Gastroesophageal sphincter (tissue), 4 donors: Measurements from ENCODE around the gene ANAPC4. TPM values are rescaled to one million over a fixed set of nuclear protein-coding genes. Genes with fewer than 3 reads are reported as not detected.

Source experiments
- ATAC-seq: fragments of 150-250 bp; one replicate; pipeline ENCODE4 v1.9.1; 2016; ENCODE audit warnings: mild to moderate bottlenecking, moderate library complexity
- H3K27ac ChIP-seq, 4 donors: fragments of 200-600 bp; sonication (generic) in 3 of 4; 1 replicate in 3 of 4; 2 replicates in 1 of 4; pipeline ENCODE4 v1.5.1; 2016 to 2019
- H3K27me3 ChIP-seq: fragments of 200-600 bp; sonication (generic); one replicate; pipeline ENCODE4 v1.5.1; 2019
- H3K36me3 ChIP-seq, 2 donors: fragments of 200-600 bp; sonication (generic); one replicate each; pipeline ENCODE4 v1.5.1; 2019; ENCODE audit warnings: control low read depth in 1 of 2
- H3K4me1 ChIP-seq, 3 donors: fragments of 200-600 bp; sonication (generic); 1 replicate in 2 of 3; 2 replicates in 1 of 3; pipeline ENCODE4 v1.5.1; 2016 to 2019; ENCODE audit warnings: control low read depth in 2 of 3
- H3K4me3 ChIP-seq, 2 donors: fragments of 200-600 bp; sonication (generic); one replicate each; pipeline ENCODE4 v1.5.1; 2019; ENCODE audit warnings: mild to moderate bottlenecking in 1 of 2, moderate library complexity in 1 of 2
- H3K9me3 ChIP-seq, 3 donors: fragments of 200-600 bp; sonication (generic); one replicate each; pipeline ENCODE4 v1.5.1; 2017 to 2019; ENCODE audit warnings: control low read depth in 2 of 3
- CTCF ChIP-seq, 4 experiments: fragments of 200-600 bp in 2 of 4; fragments of 450-650 bp in 2 of 4; sonication (generic) in 1 of 4; IDR thresholded peaks; one replicate each; pipeline ENCODE4 v1.5.1; 2017 to 2019; ENCODE audit warnings: antibody characterized with exemption in 4 of 4, mild to moderate bottlenecking in 2 of 4, moderate library complexity in 2 of 4
- EP300 ChIP-seq: sonication (generic); formaldehyde crosslinking; IDR thresholded peaks from one replicate; pipeline ENCODE4 v1.6.1; 2017; ENCODE audit warnings: antibody characterized with exemption, mild to moderate bottlenecking
- POLR2A ChIP-seq, 2 donors: fragments of 450-650 bp; IDR thresholded peaks; one replicate each; pipeline ENCODE4 v1.6.1; 2017; ENCODE audit warnings: antibody characterized with exemption in 2 of 2, mild to moderate bottlenecking in 2 of 2, moderate library complexity in 1 of 2
- POLR2AphosphoS5 ChIP-seq: sonication (generic); formaldehyde crosslinking; IDR thresholded peaks from one replicate; pipeline ENCODE4 v1.6.1; 2017; ENCODE audit warnings: antibody characterized with exemption
- WGBS, 2 donors: methylation state at CpG; one replicate each; pipeline ENCODE4 v1.1.5; 2018; ENCODE audit warnings: low coverage in 1 of 2; 5-methylcytosine and 5-hydroxymethylcytosine counted together
- total RNA-seq, 4 donors: library from RNA; depleted of rRNA; stranded (reverse); fragments of >200 nt; gene quantifications; one replicate each; pipeline ENCODE4 v1.1.0, GENCODE V29; 2016

ANAPC4 gene
- total RNA-seq, 4 donors from 2014 or later: 14.7 to 39.7 (median 20.5) TPM

GRCh38 chr4:25397305-25397704, 20.2 kb downstream of the ANAPC4 start:
- WGBS, 2 donors: 86% methylated on average over 3 of the region's 3 CpGs; no CpG with 5 or more reads in 1 of the 2 donors
- Histone ChIP-seq H3K36me3 (peaks cover 5 to 100% of the 10 kb centered on the region in 2 donors), H3K4me1 (no peaks in the 10 kb centered on the region), H3K4me3 (no peak overlapping the region), H3K27me3 (no peaks in the 10 kb centered on the region), H3K27ac (no peak overlapping the region), H3K9me3 (peaks cover 0 to 5% (median 0%) of the 10 kb centered on the region in 3 donors)
- ATAC-seq: no peak
- TF ChIP-seq EP300 (no peak), POLR2AphosphoS5 (no peak), POLR2A (IDR thresholded peaks at IDR 0.05) (no peak)

- H3K27me3 ChIP-seq: no peaks in the 10 kb centered on the region
- H3K36me3 ChIP-seq: peaks cover 5 to 100% of the 10 kb centered on the region in 2 donors
- H3K4me1 ChIP-seq: no peaks in the 10 kb centered on the region
- H3K27ac ChIP-seq: no peak overlapping the region
- TF ChIP-seq POLR2AphosphoS5: no peak
- TF ChIP-seq CTCF (IDR thresholded peaks at IDR 0.05): no peak
- TF ChIP-seq EP300: no peak
- no peak for TF ChIP-seq POLR2A (IDR thresholded peaks at IDR 0.05)
- H3K4me3 ChIP-seq: no peak overlapping the region
- ATAC-seq: no peak
- H3K9me3 ChIP-seq: peaks cover 0 to 5% (median 0%) of the 10 kb centered on the region in 3 donors
- WGBS, 2 donors: 91 to 92% methylated on average over 3 to 4 of the region's 4 CpGs
These were observed 22.4 kb downstream of the ANAPC4 start for GRCh38 chr4:25399510-25399909.

- no peak overlapping the region for H3K4me3 ChIP-seq
- H3K27ac ChIP-seq: no peak overlapping the region
- ATAC-seq: no peak
- TF ChIP-seq POLR2A (IDR thresholded peaks at IDR 0.05) (no peak), CTCF (IDR thresholded peaks at IDR 0.05) (no peak), EP300 (no peak), POLR2AphosphoS5 (no peak)
- 31 to 38% methylated on average over 2 to 3 of the region's 3 CpGs for WGBS, 2 donors
- peaks cover 0 to 5% (median 0%) of the 10 kb centered on the region in 3 donors for H3K9me3 ChIP-seq
- H3K4me1 ChIP-seq: no peaks in the 10 kb centered on the region
- H3K36me3 ChIP-seq: peaks cover 5 to 100% of the 10 kb centered on the region in 2 donors
- no peaks in the 10 kb centered on the region for H3K27me3 ChIP-seq
These were observed 24.0 kb downstream of the ANAPC4 start for GRCh38 chr4:25401066-25401465.

GRCh38 chr4:25402521-25402920, 25.5 kb downstream of the ANAPC4 start:
- ATAC-seq: no peak
- H3K4me3 ChIP-seq: no peak overlapping the region
- no peaks in the 10 kb centered on the region for H3K9me3 ChIP-seq
- no peak overlapping the region for H3K27ac ChIP-seq
- peaks cover 7 to 100% of the 10 kb centered on the region in 2 donors for H3K36me3 ChIP-seq
- WGBS, 2 donors: 78 to 93% methylated on average over 1 of the region's 1 CpG
- no peaks in the 10 kb centered on the region for H3K4me1 ChIP-seq
- no peaks in the 10 kb centered on the region for H3K27me3 ChIP-seq
- TF ChIP-seq POLR2AphosphoS5 (no peak), EP300 (no peak), POLR2A (IDR thresholded peaks at IDR 0.05) (no peak), CTCF (IDR thresholded peaks at IDR 0.05) (no peak)

GRCh38 chr4:25403699-25404098, 26.6 kb downstream of the ANAPC4 start:
- no peaks in the 10 kb centered on the region for H3K27me3 ChIP-seq
- TF ChIP-seq EP300 (no peak), CTCF (IDR thresholded peaks at IDR 0.05) (no peak), POLR2AphosphoS5 (no peak), POLR2A (IDR thresholded peaks at IDR 0.05) (no peak)
- H3K9me3 ChIP-seq: no peaks in the 10 kb centered on the region
- H3K27ac ChIP-seq: no peak overlapping the region
- H3K4me3 ChIP-seq: no peak overlapping the region
- no peaks in the 10 kb centered on the region for H3K4me1 ChIP-seq
- no peak for ATAC-seq
- peaks cover 6 to 100% of the 10 kb centered on the region in 2 donors for H3K36me3 ChIP-seq
